H9 (cell line): Measurements from ENCODE around the gene NPB. TPM values are rescaled to one million over a fixed set of nuclear protein-coding genes. Genes with fewer than 3 reads are reported as not detected.

Source experiments
- DNase-seq: peaks from one replicate; pipeline ENCODE4 v3.0.0-alpha.2; 2017
- H2AFZ ChIP-seq: one replicate; pipeline ENCODE4 v1.6.1; 2013; ENCODE audit warnings: mild to moderate bottlenecking, low read length, control low read depth, moderate library complexity
- H2AK5ac ChIP-seq: 2 replicates; pipeline ENCODE4 v1.6.1; 2013; ENCODE audit warnings: low read length, control low read depth, mixed read lengths; ENCODE audit not compliant: insufficient read length
- H2BK120ac ChIP-seq: one replicate; pipeline ENCODE4 v1.6.1; 2013; ENCODE audit warnings: low read depth, mild to moderate bottlenecking, low read length, control low read depth, inconsistent platforms; ENCODE audit not compliant: poor library complexity, severe bottlenecking
- H2BK12ac ChIP-seq: 2 replicates; pipeline ENCODE4 v1.6.1; 2013; ENCODE audit warnings: low read length, control low read depth, mixed read lengths, low read depth; ENCODE audit not compliant: insufficient read length
- H2BK15ac ChIP-seq: 2 replicates; pipeline ENCODE4 v1.6.1; 2013; ENCODE audit warnings: low read depth, low read length, control low read depth
- H2BK20ac ChIP-seq: one replicate; pipeline ENCODE4 v1.6.1; 2013; ENCODE audit warnings: low read depth, mild to moderate bottlenecking, low read length, control low read depth, inconsistent platforms; ENCODE audit not compliant: poor library complexity, severe bottlenecking
- H2BK5ac ChIP-seq: 2 replicates; pipeline ENCODE4 v1.6.1; 2013; ENCODE audit warnings: low read length, control low read depth, mixed read lengths; ENCODE audit not compliant: insufficient read length
- H3K14ac ChIP-seq: 2 replicates; pipeline ENCODE4 v1.6.1; 2013; ENCODE audit warnings: low read length, control low read depth; ENCODE audit not compliant: insufficient read depth
- H3K18ac ChIP-seq: 2 replicates; pipeline ENCODE4 v1.6.1; 2013; ENCODE audit warnings: low read depth, mild to moderate bottlenecking, mixed read lengths, low read length, control low read depth; ENCODE audit not compliant: insufficient read length
- H3K23ac ChIP-seq: 2 replicates; pipeline ENCODE4 v1.6.1; 2013; ENCODE audit warnings: low read length, control low read depth, mixed read lengths, low read depth; ENCODE audit not compliant: insufficient read length
- H3K23me2 ChIP-seq: 2 replicates; pipeline ENCODE4 v1.6.1; 2013; ENCODE audit warnings: low read depth, mild to moderate bottlenecking, mixed read lengths, low read length, control low read depth; ENCODE audit not compliant: insufficient read length, poor library complexity, severe bottlenecking
- H3K27ac ChIP-seq: 2 replicates; pipeline ENCODE4 v1.5.1; 2013; ENCODE audit warnings: low read length, control low read depth, mixed read lengths, low read depth; ENCODE audit not compliant: insufficient read length
- H3K27me3 ChIP-seq: 2 replicates; pipeline ENCODE4 v1.6.1; 2013; ENCODE audit warnings: low read length, control low read depth, inconsistent platforms; ENCODE audit not compliant: insufficient read depth
- H3K4ac ChIP-seq: 2 replicates; pipeline ENCODE4 v1.6.1; 2013; ENCODE audit warnings: low read depth, mild to moderate bottlenecking, control low read depth, inconsistent platforms, low read length, moderate library complexity
- H3K4me1 ChIP-seq: 2 replicates; pipeline ENCODE4 v1.6.1; 2013; ENCODE audit warnings: low read length, control low read depth, inconsistent platforms; ENCODE audit not compliant: insufficient read depth
- H3K4me2 ChIP-seq: 2 replicates; pipeline ENCODE4 v1.6.1; 2013; ENCODE audit warnings: low read length, control low read depth, mixed read lengths; ENCODE audit not compliant: insufficient read length, insufficient read depth
- H3K56ac ChIP-seq: 2 replicates; pipeline ENCODE4 v1.6.1; 2013; ENCODE audit warnings: low read depth, mild to moderate bottlenecking, mixed read lengths, low read length, control low read depth; ENCODE audit not compliant: insufficient read length
- H3K79me1 ChIP-seq: 2 replicates; pipeline ENCODE4 v1.6.1; 2013; ENCODE audit warnings: low read depth, mild to moderate bottlenecking, moderate library complexity, low read length, control low read depth, inconsistent platforms; ENCODE audit not compliant: insufficient read depth, poor library complexity, severe bottlenecking
- H3K79me2 ChIP-seq: 2 replicates; pipeline ENCODE4 v1.6.1; 2013; ENCODE audit warnings: low read length, control low read depth, inconsistent platforms; ENCODE audit not compliant: insufficient read depth
- H3K9ac ChIP-seq: 2 replicates; pipeline ENCODE4 v1.6.1; 2013; ENCODE audit warnings: low read length, control low read depth, mixed read lengths; ENCODE audit not compliant: insufficient read length; ENCODE audit errors: extremely low read depth
- H3K9me3 ChIP-seq: one replicate; pipeline ENCODE4 v1.6.1; 2013; ENCODE audit warnings: low read depth, low read length, inconsistent platforms; ENCODE audit not compliant: control insufficient read depth
- H3T11ph ChIP-seq: one replicate; pipeline ENCODE4 v1.6.1; 2013; ENCODE audit warnings: mild to moderate bottlenecking, low read length, control low read depth, inconsistent platforms
- H4K20me1 ChIP-seq: one replicate; pipeline ENCODE4 v1.6.1; 2013; ENCODE audit not compliant: control insufficient read depth, insufficient read length, insufficient read depth
- H4K5ac ChIP-seq: 2 replicates; pipeline ENCODE4 v1.6.1; 2013; ENCODE audit warnings: low read depth, mild to moderate bottlenecking, mixed read lengths, low read length, control low read depth; ENCODE audit not compliant: insufficient read length
- H4K8ac ChIP-seq: replicated peaks from 2 replicates; pipeline ENCODE4 v1.6.1; 2013; ENCODE audit warnings: low read length, control low read depth, mixed read lengths, low read depth; ENCODE audit not compliant: insufficient read length
- H4K91ac ChIP-seq: 2 replicates; pipeline ENCODE4 v1.6.1; 2013; ENCODE audit warnings: low read depth, mild to moderate bottlenecking, moderate library complexity, mixed read lengths, low read length, control low read depth; ENCODE audit not compliant: insufficient read length
- H3K27ac Mint-ChIP-seq, 3 experiments: 2 replicates in 2 of 3; 3 replicates in 1 of 3; pipeline ENCODE4 v1.8.0; 2020 to 2021; ENCODE audit warnings: mixed read lengths in 3 of 3, mild to moderate bottlenecking in 1 of 3, moderate library complexity in 1 of 3
- H3K27me3 Mint-ChIP-seq: 2 replicates; pipeline ENCODE4 v1.8.0; 2021; ENCODE audit warnings: low read depth, mild to moderate bottlenecking, moderate library complexity, mixed read lengths
- H3K36me3 Mint-ChIP-seq, 3 experiments: 2 replicates in 2 of 3; 3 replicates in 1 of 3; pipeline ENCODE4 v1.8.0; 2020 to 2021; ENCODE audit warnings: low read depth in 3 of 3, mixed read lengths in 3 of 3; ENCODE audit not compliant: insufficient read depth in 1 of 3
- H3K4me1 Mint-ChIP-seq, 2 experiments: 2 replicates each; pipeline ENCODE4 v1.8.0; 2020; ENCODE audit warnings: mixed read lengths in 2 of 2
- H3K4me3 Mint-ChIP-seq, 2 experiments: 2 replicates in 1 of 2; 3 replicates in 1 of 2; pipeline ENCODE4 v1.8.0; 2020 to 2021; ENCODE audit warnings: mild to moderate bottlenecking in 2 of 2, mixed read lengths in 2 of 2, moderate library complexity in 1 of 2
- H3K9me3 Mint-ChIP-seq, 2 experiments: 2 replicates in 1 of 2; 3 replicates in 1 of 2; pipeline ENCODE4 v1.8.0; 2020; ENCODE audit warnings: mild to moderate bottlenecking in 2 of 2, mixed read lengths in 2 of 2, moderate library complexity in 1 of 2
- CTCF ChIP-seq: fragments of 200-600 bp; sonication (generic); conservative IDR thresholded peaks from 3 replicates; pipeline ENCODE4 v1.8.0; 2021; ENCODE audit warnings: antibody characterized with exemption, mild to moderate bottlenecking
- WGBS: extraction: QIAGEN DNeasy Blood & Tissue Kit; methylation state at CpG from one replicate; pipeline ENCODE4 v1.1.7; 2013; ENCODE audit warnings: missing lambda C conversion rate, low lambda C conversion rate, mixed read lengths; ENCODE audit not compliant: insufficient read length; ENCODE audit errors: extremely low coverage; 5-methylcytosine and 5-hydroxymethylcytosine counted together
- total RNA-seq: library from RNA; stranded (reverse); gene quantifications from 2 replicates; pipeline ENCODE4 v1.2.1, GENCODE V29; 2021

Gene NPB
- total RNA-seq, 1 experiment from 2014 or later: 2.1 TPM

GRCh38 chr17:81927653-81928543 is 25.9 kb downstream of the NPB start, which contains the start of gene MAFG:
Gene MAFG, minus strand, starts transcription at chr17:81927735. Its CDS starts 4,550 bp downstream, at chr17:81923185.
- peak within 1 kb of the TSS in 2 of 3 experiments; percentile 86 to 96; a peak in 4 of 7 replicates for H3K27ac Mint-ChIP-seq
- no CpG with 5 or more reads among the region's 98 CpGs for WGBS

More at GRCh38 chr17:81927653-81928543, 25.9 kb downstream of the NPB start, which contains the start of gene MAFG:
- H4K20me1 ChIP-seq: no peaks in the 10 kb centered on the region
- no peak within 1 kb of the TSS; the same call in 1 of the 2 replicates for H3K14ac ChIP-seq
- no peak within 1 kb of the TSS for H2BK5ac ChIP-seq
- H4K8ac ChIP-seq: no peak within 1 kb of the TSS
- H4K91ac ChIP-seq: no peak within 1 kb of the TSS
- no peak within 1 kb of the TSS for H3T11ph ChIP-seq
- H3K79me2 ChIP-seq: peaks cover 16% of the 10 kb centered on the region; the same call in 1 of the 2 replicates
- H3K9me3 ChIP-seq: no peaks in the 10 kb centered on the region
- no peak within 1 kb of the TSS for H3K4ac ChIP-seq
- Mint-ChIP-seq H3K4me3 (peak within 1 kb of the TSS; percentile 79 to 85), H3K27me3 (peaks cover 20% of the 10 kb centered on the region), H3K9me3 (no peaks in the 10 kb centered on the region), H3K36me3 (peaks cover under 1 to 3% (median 3%) of the 10 kb centered on the region in 3 experiments; a peak in 5 of 7 replicates), H3K4me1 (peaks cover 27 to 34% of the 10 kb centered on the region in 2 experiments)
- DNase-seq: peak; percentile 96
- peaks cover 11% of the 10 kb centered on the region for H3K23me2 ChIP-seq
- no peak within 1 kb of the TSS for H3K56ac ChIP-seq
- H3K23ac ChIP-seq: no peak within 1 kb of the TSS
- H2AFZ ChIP-seq: no peak within 1 kb of the TSS
- peak; percentile 61 for TF ChIP-seq CTCF
- H3K27me3 ChIP-seq: no peaks in the 10 kb centered on the region; the same call in 1 of the 2 replicates
- no peak within 1 kb of the TSS for H2BK20ac ChIP-seq
- no peak within 1 kb of the TSS for H2BK12ac ChIP-seq
- H3K18ac ChIP-seq: no peak within 1 kb of the TSS
- no peak within 1 kb of the TSS for H2BK120ac ChIP-seq
- H2AK5ac ChIP-seq: no peak within 1 kb of the TSS
- H3K4me1 ChIP-seq: peaks cover 3% of the 10 kb centered on the region; the same call in 1 of the 2 replicates
- no peak within 1 kb of the TSS for H4K5ac ChIP-seq
- H3K4me2 ChIP-seq: peak within 1 kb of the TSS; percentile 64
- H2BK15ac ChIP-seq: no peak within 1 kb of the TSS
- H3K27ac ChIP-seq: no peak within 1 kb of the TSS
- peak within 1 kb of the TSS; percentile 38 for H3K9ac ChIP-seq
- H3K79me1 ChIP-seq: peaks cover 2% of the 10 kb centered on the region
